WTC11 (cell line): ENCODE results near the gene NR3C1. TPM values are rescaled to one million over a fixed set of nuclear protein-coding genes. Genes with fewer than 3 reads are reported as not detected.

Experiments used
- ATAC-seq: fragments of 200-7000 bp; cut with Tn5 transposase; 2 replicates; pipeline ENCODE4 v1.10.0; 2021; ENCODE audit warnings: mild to moderate bottlenecking, moderate library complexity
- CTCF ChIA-PET: fragments of 300-600 bp; sonication (Branson Sonifier 250); formaldehyde crosslinking; loops from one replicate; lab custom pipeline; 2021; ENCODE audit warnings: antibody characterized with exemption; lab: Charles Lee
- POLR2A ChIA-PET: fragments of 350-600 bp; sonication (Branson Sonifier 250); formaldehyde crosslinking; loops from one replicate; lab custom pipeline; 2021; ENCODE audit warnings: antibody characterized with exemption; lab: Charles Lee
- DNase-seq: peaks from one replicate; pipeline ENCODE4 v3.0.0; 2021; ENCODE audit warnings: low spot score
- H3K27ac Mint-ChIP-seq: 2 replicates; pipeline ENCODE4 v1.8.0; 2021; ENCODE audit warnings: mixed read lengths
- H3K27me3 Mint-ChIP-seq: 2 replicates; pipeline ENCODE4 v1.8.0; 2021; ENCODE audit warnings: low read depth, mild to moderate bottlenecking, moderate library complexity, mixed read lengths
- H3K36me3 Mint-ChIP-seq: 2 replicates; pipeline ENCODE4 v1.8.0; 2021; ENCODE audit warnings: mixed read lengths
- H3K4me1 Mint-ChIP-seq: 2 replicates; pipeline ENCODE4 v1.8.0; 2022; ENCODE audit warnings: mixed read lengths
- H3K4me3 Mint-ChIP-seq: 2 replicates; pipeline ENCODE4 v1.8.0; 2021; ENCODE audit warnings: mild to moderate bottlenecking, moderate library complexity, mixed read lengths
- H3K9me3 Mint-ChIP-seq: 2 replicates; pipeline ENCODE4 v1.8.0; 2021; ENCODE audit warnings: mixed read lengths
- ESRRA ChIP-seq: sonication (generic); formaldehyde crosslinking; IDR thresholded peaks from 2 replicates; pipeline ENCODE4 v1.8.1; 2022; ENCODE audit warnings: mild to moderate bottlenecking, missing genetic modification reagents, borderline replicate concordance
- FOXJ3 ChIP-seq: sonication (generic); formaldehyde crosslinking; IDR thresholded peaks from 2 replicates; pipeline ENCODE4 v1.9.0; 2021; ENCODE audit warnings: missing genetic modification reagents, mild to moderate bottlenecking, borderline replicate concordance
- GTF2I ChIP-seq: fragments of 250-450 bp; sonication (Bioruptor Pico); conservative IDR thresholded peaks from 2 replicates; pipeline ENCODE4 v1.4.0; 2021; ENCODE audit warnings: mild to moderate bottlenecking
- IRF2 ChIP-seq: sonication (generic); formaldehyde crosslinking; IDR thresholded peaks from 2 replicates; pipeline ENCODE4 v1.8.0; 2022; ENCODE audit warnings: low read depth, missing genetic modification reagents, borderline replicate concordance
- JUN ChIP-seq: sonication (generic); formaldehyde crosslinking; IDR thresholded peaks from 2 replicates; pipeline ENCODE4 v1.8.0; 2023; ENCODE audit warnings: mild to moderate bottlenecking, missing genetic modification reagents
- MYBL2 ChIP-seq: sonication (generic); formaldehyde crosslinking; IDR thresholded peaks from 2 replicates; pipeline ENCODE4 v1.8.1; 2023; ENCODE audit warnings: mild to moderate bottlenecking, moderate library complexity, missing genetic modification reagents
- NFATC4 ChIP-seq: fragments of 250-450 bp; sonication (Bioruptor Pico); IDR thresholded peaks from 2 replicates; pipeline ENCODE4 v1.9.0; 2021; ENCODE audit warnings: mild to moderate bottlenecking
- NR2C2 ChIP-seq: sonication (generic); formaldehyde crosslinking; IDR thresholded peaks from 2 replicates; pipeline ENCODE4 v1.8.0; 2022; ENCODE audit warnings: mild to moderate bottlenecking, missing genetic modification reagents
- RELA ChIP-seq: sonication (generic); formaldehyde crosslinking; IDR thresholded peaks from 2 replicates; pipeline ENCODE4 v1.8.1; 2022; ENCODE audit warnings: missing genetic modification reagents, mild to moderate bottlenecking, borderline replicate concordance
- ZNF138 ChIP-seq: sonication (generic); formaldehyde crosslinking; conservative IDR thresholded peaks from 2 replicates; pipeline ENCODE4 v1.8.1; 2022; ENCODE audit warnings: mild to moderate bottlenecking, moderate library complexity, missing genetic modification reagents
- ZNF232 ChIP-seq: sonication (generic); formaldehyde crosslinking; IDR thresholded peaks from 2 replicates; pipeline ENCODE4 v1.8.0; 2022; ENCODE audit warnings: mild to moderate bottlenecking, missing genetic modification reagents
- ZNF263 ChIP-seq: sonication (generic); formaldehyde crosslinking; IDR thresholded peaks from 2 replicates; pipeline ENCODE4 v1.8.1; 2022; ENCODE audit warnings: low read depth, mild to moderate bottlenecking, moderate library complexity, missing genetic modification reagents
- ZNF317 ChIP-seq: sonication (generic); formaldehyde crosslinking; IDR thresholded peaks from 2 replicates; pipeline ENCODE4 v1.8.1; 2023; ENCODE audit warnings: low read depth, mild to moderate bottlenecking, moderate library complexity, missing genetic modification reagents, borderline replicate concordance
- ZNF416 ChIP-seq: fragments of 250-450 bp; sonication (Bioruptor Pico); IDR thresholded peaks from 2 replicates; pipeline ENCODE4 v1.9.0; 2021; ENCODE audit warnings: mild to moderate bottlenecking, inconsistent platforms
- total RNA-seq: library from RNA; stranded (reverse); gene quantifications from 3 replicates; pipeline ENCODE4 v1.2.3, GENCODE V29; 2021
- TF ChIP-seq, protein P1 (sequence below): fragments of 250-450 bp; sonication (Bioruptor Pico); IDR thresholded peaks from 2 replicates; pipeline ENCODE4 v2.1.2; 2022; ENCODE audit warnings: mild to moderate bottlenecking, moderate library complexity
- TF ChIP-seq, protein P2 (sequence below): sonication (generic); formaldehyde crosslinking; IDR thresholded peaks from 2 replicates; pipeline ENCODE4 v1.8.0; 2022; ENCODE audit warnings: mild to moderate bottlenecking, missing genetic modification reagents
- TF ChIP-seq, protein P3 (sequence below): fragments of 250-450 bp; sonication (Bioruptor Pico); IDR thresholded peaks from 2 replicates; pipeline ENCODE4 v1.9.0; 2021; ENCODE audit warnings: mild to moderate bottlenecking
- TF ChIP-seq, protein P4 (sequence below): sonication (generic); formaldehyde crosslinking; IDR thresholded peaks from 2 replicates; pipeline ENCODE4 v1.8.1; 2022; ENCODE audit warnings: low read depth, missing genetic modification reagents, borderline replicate concordance
- TF ChIP-seq, protein P5 (sequence below): sonication (generic); formaldehyde crosslinking; conservative IDR thresholded peaks from 2 replicates; pipeline ENCODE4 v1.8.1; 2022; ENCODE audit warnings: mild to moderate bottlenecking, missing genetic modification reagents
- TF ChIP-seq, protein P6 (sequence below): sonication (generic); formaldehyde crosslinking; IDR thresholded peaks from 2 replicates; pipeline ENCODE4 v1.8.1; 2023; ENCODE audit warnings: mild to moderate bottlenecking, missing genetic modification reagents, moderate library complexity
- TF ChIP-seq, protein P7 (sequence below): sonication (generic); formaldehyde crosslinking; IDR thresholded peaks from 2 replicates; pipeline ENCODE4 v1.8.0; 2022; ENCODE audit warnings: mild to moderate bottlenecking, missing genetic modification reagents
- TF ChIP-seq, protein P8 (sequence below): fragments of 250-450 bp; sonication (Bioruptor Pico); IDR thresholded peaks from 2 replicates; pipeline ENCODE4 v1.9.0; 2021; ENCODE audit warnings: mild to moderate bottlenecking

Gene NR3C1
- total RNA-seq, 1 experiment from 2014 or later, result 15.0 TPM

DNA sequence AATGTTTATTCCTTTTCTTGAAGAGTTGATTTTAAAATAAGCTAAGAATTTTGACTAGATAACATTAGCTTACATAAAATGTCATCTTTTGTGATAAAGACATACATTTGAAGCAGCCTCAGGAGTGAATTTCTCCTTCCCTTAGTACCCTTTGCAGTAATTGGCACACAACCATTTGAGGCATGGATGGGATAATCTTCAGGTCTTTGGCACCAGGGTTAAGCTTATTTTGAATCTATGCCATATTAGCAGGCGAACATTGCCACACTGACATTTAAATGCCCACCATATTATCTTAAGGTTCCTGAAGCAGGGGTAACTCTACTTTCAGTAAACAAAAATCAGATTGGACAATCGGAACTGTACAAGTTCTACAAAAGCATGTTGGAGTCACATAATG, 126.0 kb downstream of the NR3C1 start (continued):
- TF ChIP-seq, protein P1, sequence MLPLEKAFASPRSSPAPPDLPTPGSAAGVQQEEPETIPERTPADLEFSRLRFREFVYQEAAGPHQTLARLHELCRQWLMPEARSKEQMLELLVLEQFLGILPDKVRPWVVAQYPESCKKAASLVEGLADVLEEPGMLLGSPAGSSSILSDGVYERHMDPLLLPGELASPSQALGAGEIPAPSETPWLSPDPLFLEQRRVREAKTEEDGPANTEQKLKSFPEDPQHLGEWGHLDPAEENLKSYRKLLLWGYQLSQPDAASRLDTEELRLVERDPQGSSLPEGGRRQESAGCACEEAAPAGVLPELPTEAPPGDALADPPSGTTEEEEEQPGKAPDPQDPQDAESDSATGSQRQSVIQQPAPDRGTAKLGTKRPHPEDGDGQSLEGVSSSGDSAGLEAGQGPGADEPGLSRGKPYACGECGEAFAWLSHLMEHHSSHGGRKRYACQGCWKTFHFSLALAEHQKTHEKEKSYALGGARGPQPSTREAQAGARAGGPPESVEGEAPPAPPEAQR (CRISPR knock-in tag), result no peak
- no peak for TF ChIP-seq JUN (CRISPR knock-in tag)
- TF ChIP-seq, all 79 proteins: peak for 0

DNA sequence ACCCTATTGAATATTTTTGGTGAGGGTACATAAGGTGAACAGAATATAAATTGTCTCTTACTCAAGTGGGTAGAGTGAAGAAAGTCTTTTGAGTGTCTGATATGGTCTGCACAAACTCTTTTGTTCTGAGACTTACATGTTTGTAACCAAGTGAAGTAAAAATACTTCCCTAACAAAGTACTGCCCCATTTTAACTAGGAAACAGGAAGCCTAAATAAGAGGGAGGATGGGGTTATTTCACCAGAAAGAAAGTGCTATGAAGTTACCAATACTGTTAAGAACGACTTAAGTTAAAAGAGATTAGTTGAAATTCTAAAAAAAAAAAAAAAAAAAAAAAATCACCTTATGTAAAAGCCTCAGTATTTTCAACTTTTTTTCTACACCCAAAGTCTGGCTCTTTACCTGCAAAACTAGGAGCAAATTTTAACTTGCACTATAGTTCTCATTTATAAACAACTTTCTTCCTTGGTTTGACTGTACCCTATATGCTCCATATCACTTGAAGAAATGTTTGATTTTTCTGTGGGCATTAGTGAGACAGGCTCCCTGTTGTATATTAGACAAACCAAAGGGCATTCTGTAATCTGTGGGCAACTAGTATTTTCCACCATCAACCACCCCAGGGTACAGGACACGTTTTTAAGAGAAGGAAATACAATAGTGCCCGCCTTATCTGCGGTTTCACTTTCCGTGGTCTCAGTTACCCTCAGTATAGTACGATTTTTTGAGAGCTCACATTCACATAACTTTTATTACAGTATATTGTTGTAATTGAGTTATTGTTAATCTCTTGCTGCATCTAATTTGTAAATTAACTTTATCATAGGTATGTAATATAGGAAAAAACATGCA, 127.7 kb downstream of the NR3C1 start:
- H3K27ac Mint-ChIP-seq, result no peak overlapping the region
- ChIA-PET POLR2A (no interaction called here), CTCF (no interaction called here)
- H3K9me3 Mint-ChIP-seq, result no peaks in the 10 kb centered on the region
- no peak overlapping the region for H3K4me3 Mint-ChIP-seq
- DNase-seq, result no peak
- H3K36me3 Mint-ChIP-seq, result no peaks in the 10 kb centered on the region
- no peak for ATAC-seq
- TF ChIP-seq, protein P2, sequence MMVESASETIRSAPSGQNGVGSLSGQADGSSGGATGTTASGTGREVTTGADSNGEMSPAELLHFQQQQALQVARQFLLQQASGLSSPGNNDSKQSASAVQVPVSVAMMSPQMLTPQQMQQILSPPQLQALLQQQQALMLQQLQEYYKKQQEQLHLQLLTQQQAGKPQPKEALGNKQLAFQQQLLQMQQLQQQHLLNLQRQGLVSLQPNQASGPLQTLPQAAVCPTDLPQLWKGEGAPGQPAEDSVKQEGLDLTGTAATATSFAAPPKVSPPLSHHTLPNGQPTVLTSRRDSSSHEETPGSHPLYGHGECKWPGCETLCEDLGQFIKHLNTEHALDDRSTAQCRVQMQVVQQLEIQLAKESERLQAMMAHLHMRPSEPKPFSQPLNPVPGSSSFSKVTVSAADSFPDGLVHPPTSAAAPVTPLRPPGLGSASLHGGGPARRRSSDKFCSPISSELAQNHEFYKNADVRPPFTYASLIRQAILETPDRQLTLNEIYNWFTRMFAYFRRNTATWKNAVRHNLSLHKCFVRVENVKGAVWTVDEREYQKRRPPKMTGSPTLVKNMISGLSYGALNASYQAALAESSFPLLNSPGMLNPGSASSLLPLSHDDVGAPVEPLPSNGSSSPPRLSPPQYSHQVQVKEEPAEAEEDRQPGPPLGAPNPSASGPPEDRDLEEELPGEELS (CRISPR knock-in tag), result no peak
- TF ChIP-seq, protein P3, sequence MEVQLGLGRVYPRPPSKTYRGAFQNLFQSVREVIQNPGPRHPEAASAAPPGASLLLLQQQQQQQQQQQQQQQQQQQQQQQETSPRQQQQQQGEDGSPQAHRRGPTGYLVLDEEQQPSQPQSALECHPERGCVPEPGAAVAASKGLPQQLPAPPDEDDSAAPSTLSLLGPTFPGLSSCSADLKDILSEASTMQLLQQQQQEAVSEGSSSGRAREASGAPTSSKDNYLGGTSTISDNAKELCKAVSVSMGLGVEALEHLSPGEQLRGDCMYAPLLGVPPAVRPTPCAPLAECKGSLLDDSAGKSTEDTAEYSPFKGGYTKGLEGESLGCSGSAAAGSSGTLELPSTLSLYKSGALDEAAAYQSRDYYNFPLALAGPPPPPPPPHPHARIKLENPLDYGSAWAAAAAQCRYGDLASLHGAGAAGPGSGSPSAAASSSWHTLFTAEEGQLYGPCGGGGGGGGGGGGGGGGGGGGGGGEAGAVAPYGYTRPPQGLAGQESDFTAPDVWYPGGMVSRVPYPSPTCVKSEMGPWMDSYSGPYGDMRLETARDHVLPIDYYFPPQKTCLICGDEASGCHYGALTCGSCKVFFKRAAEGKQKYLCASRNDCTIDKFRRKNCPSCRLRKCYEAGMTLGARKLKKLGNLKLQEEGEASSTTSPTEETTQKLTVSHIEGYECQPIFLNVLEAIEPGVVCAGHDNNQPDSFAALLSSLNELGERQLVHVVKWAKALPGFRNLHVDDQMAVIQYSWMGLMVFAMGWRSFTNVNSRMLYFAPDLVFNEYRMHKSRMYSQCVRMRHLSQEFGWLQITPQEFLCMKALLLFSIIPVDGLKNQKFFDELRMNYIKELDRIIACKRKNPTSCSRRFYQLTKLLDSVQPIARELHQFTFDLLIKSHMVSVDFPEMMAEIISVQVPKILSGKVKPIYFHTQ (CRISPR knock-in tag), result no peak
- TF ChIP-seq ZNF232 (CRISPR knock-in tag), result no peak
- TF ChIP-seq, protein P4, sequence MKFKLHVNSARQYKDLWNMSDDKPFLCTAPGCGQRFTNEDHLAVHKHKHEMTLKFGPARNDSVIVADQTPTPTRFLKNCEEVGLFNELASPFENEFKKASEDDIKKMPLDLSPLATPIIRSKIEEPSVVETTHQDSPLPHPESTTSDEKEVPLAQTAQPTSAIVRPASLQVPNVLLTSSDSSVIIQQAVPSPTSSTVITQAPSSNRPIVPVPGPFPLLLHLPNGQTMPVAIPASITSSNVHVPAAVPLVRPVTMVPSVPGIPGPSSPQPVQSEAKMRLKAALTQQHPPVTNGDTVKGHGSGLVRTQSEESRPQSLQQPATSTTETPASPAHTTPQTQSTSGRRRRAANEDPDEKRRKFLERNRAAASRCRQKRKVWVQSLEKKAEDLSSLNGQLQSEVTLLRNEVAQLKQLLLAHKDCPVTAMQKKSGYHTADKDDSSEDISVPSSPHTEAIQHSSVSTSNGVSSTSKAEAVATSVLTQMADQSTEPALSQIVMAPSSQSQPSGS (CRISPR knock-in tag), result no peak
- TF ChIP-seq, protein P5, sequence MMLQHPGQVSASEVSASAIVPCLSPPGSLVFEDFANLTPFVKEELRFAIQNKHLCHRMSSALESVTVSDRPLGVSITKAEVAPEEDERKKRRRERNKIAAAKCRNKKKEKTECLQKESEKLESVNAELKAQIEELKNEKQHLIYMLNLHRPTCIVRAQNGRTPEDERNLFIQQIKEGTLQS (CRISPR knock-in tag), result no peak
- TF ChIP-seq, all 79 proteins: peak for 0
- H3K4me1 Mint-ChIP-seq, result peaks cover 25% of the 10 kb centered on the region
- no peaks in the 10 kb centered on the region; the same call in 1 of the 2 replicates for H3K27me3 Mint-ChIP-seq

DNA sequence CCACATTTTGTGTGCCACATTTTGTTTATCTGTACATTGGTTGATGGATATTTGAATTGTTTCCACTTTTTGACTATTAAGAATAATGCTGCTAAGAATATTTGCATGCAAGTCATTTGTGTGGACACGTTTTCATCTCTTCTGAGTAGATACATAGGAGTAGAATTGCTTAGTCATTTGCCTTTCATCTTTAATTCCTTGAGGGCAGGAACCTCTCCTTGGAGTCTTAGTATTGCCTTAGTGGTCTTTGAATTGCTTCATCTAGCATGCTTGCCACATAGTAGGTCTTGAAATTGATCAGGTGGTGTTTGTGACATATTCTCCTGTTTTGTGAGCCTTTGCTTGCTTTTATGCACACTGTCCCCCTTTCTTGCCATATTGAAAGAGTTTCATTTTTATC, 128.5 kb downstream of the NR3C1 start:
- Mint-ChIP-seq H3K4me1 (peaks cover 23% of the 10 kb centered on the region), H3K36me3 (no peaks in the 10 kb centered on the region), H3K27me3 (no peaks in the 10 kb centered on the region; the same call in 1 of the 2 replicates), H3K27ac (no peak overlapping the region), H3K4me3 (no peak overlapping the region), H3K9me3 (peaks cover under 1% of the 10 kb centered on the region; the same call in 1 of the 2 replicates)
- no peak for ATAC-seq
- CTCF ChIA-PET, result no interaction called here
- POLR2A ChIA-PET, result no interaction called here
- DNase-seq, result no peak
- no peak for TF ChIP-seq RELA (CRISPR knock-in tag)
- TF ChIP-seq NR2C2 (CRISPR knock-in tag), result no peak
- TF ChIP-seq ZNF138 (CRISPR knock-in tag), result no peak
- TF ChIP-seq, protein P6, sequence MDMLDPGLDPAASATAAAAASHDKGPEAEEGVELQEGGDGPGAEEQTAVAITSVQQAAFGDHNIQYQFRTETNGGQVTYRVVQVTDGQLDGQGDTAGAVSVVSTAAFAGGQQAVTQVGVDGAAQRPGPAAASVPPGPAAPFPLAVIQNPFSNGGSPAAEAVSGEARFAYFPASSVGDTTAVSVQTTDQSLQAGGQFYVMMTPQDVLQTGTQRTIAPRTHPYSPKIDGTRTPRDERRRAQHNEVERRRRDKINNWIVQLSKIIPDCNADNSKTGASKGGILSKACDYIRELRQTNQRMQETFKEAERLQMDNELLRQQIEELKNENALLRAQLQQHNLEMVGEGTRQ, result no peak
- TF ChIP-seq FOXJ3, result no peak
- TF ChIP-seq MYBL2 (CRISPR knock-in tag), result no peak
- no peak for TF ChIP-seq ZNF416 (CRISPR knock-in tag)
- TF ChIP-seq GTF2I (CRISPR knock-in tag), result no peak
- TF ChIP-seq ZNF263 (CRISPR knock-in tag), result no peak
- TF ChIP-seq NFATC4, result no peak
- TF ChIP-seq, protein P7, sequence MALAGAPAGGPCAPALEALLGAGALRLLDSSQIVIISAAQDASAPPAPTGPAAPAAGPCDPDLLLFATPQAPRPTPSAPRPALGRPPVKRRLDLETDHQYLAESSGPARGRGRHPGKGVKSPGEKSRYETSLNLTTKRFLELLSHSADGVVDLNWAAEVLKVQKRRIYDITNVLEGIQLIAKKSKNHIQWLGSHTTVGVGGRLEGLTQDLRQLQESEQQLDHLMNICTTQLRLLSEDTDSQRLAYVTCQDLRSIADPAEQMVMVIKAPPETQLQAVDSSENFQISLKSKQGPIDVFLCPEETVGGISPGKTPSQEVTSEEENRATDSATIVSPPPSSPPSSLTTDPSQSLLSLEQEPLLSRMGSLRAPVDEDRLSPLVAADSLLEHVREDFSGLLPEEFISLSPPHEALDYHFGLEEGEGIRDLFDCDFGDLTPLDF, result no peak
- TF ChIP-seq IRF2 (CRISPR knock-in tag), result no peak
- TF ChIP-seq, protein P8, sequence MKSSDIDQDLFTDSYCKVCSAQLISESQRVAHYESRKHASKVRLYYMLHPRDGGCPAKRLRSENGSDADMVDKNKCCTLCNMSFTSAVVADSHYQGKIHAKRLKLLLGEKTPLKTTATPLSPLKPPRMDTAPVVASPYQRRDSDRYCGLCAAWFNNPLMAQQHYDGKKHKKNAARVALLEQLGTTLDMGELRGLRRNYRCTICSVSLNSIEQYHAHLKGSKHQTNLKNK (CRISPR knock-in tag), result no peak
- no peak for TF ChIP-seq ZNF232 (CRISPR knock-in tag)
- TF ChIP-seq ZNF317 (CRISPR knock-in tag), result no peak
- no peak for TF ChIP-seq ESRRA (CRISPR knock-in tag)
